ENCODE measurements around the gene TTR.

Gene TTR

GRCh38 chr18:31616586-31616985, 24.9 kb downstream of the TTR start:
- no peak for DNase-seq (ENCODE audit: low read depth in 2 of 2)

- DNase-seq (ENCODE audit: low read depth in 2 of 2), result no peak
Measured at GRCh38 chr18:31617031-31617717, 25.5 kb downstream of the TTR start.

- no peak for DNase-seq (ENCODE audit: low read depth in 2 of 2)
Measured at GRCh38 chr18:31618801-31619200, 27.1 kb downstream of the TTR start.

- no peak for DNase-seq (ENCODE audit: low read depth in 2 of 2)
Measured at GRCh38 chr18:31619291-31619690, 27.6 kb downstream of the TTR start.

GRCh38 chr18:31624892-31625640, 33.4 kb downstream of the TTR start:
- DNase-seq (ENCODE audit: low read depth in 2 of 2), result no peak

GRCh38 chr18:31626409-31626808, 34.7 kb downstream of the TTR start:
- DNase-seq (ENCODE audit: low read depth in 2 of 2), result no peak

- DNase-seq (ENCODE audit: low read depth in 2 of 2), result no peak
Measured at GRCh38 chr18:31630549-31630948, 38.9 kb downstream of the TTR start.

GRCh38 chr18:31631526-31631925, 39.8 kb downstream of the TTR start:
- no peak for DNase-seq (ENCODE audit: low read depth in 2 of 2)

- no peak for DNase-seq (ENCODE audit: low read depth in 2 of 2)
Measured at GRCh38 chr18:31632356-31632755, 40.7 kb downstream of the TTR start.

GRCh38 chr18:31633392-31634330, 42.0 kb downstream of the TTR start:
- DNase-seq (ENCODE audit: low read depth in 2 of 2), result no peak

- DNase-seq (ENCODE audit: low read depth in 2 of 2), result no peak
Measured at GRCh38 chr18:31634331-31634713, 42.6 kb downstream of the TTR start.

GRCh38 chr18:31636387-31636786, 44.7 kb downstream of the TTR start:
- no peak for DNase-seq (ENCODE audit: low read depth in 2 of 2)

- no peak for DNase-seq (ENCODE audit: low read depth in 2 of 2)
Measured at GRCh38 chr18:31637445-31637844, 45.8 kb downstream of the TTR start.

- DNase-seq (ENCODE audit: low read depth in 2 of 2), result no peak
Measured at GRCh38 chr18:31643003-31643402, 51.3 kb downstream of the TTR start.

GRCh38 chr18:31645411-31645810, 53.7 kb downstream of the TTR start:
- DNase-seq (ENCODE audit: low read depth in 2 of 2), result no peak

- no peak for DNase-seq (ENCODE audit: low read depth in 2 of 2)
Measured at GRCh38 chr18:31646332-31647126, 54.9 kb downstream of the TTR start.

GRCh38 chr18:31647127-31647753, 55.6 kb downstream of the TTR start:
- no peak for DNase-seq (ENCODE audit: low read depth in 2 of 2)

All from stimulated activated CD8-positive, alpha-beta memory T cell treated with anti-CD3 and anti-CD28 coated beads, Interleukin-2, amount 100 ng/mL, for 48 hours (primary cell).